HEK293 (cell line): ENCODE data around the gene ARIH1.
A peak's percentile ranks its signal among the peaks of the same experiment; 100 is the strongest.

Source experiments
- CTCF ChIA-PET: fragments of 350-600 bp; formaldehyde crosslinking; extraction: SDS; loops from one replicate; lab custom pipeline; 2021; ENCODE audit warnings: antibody characterized with exemption; lab: Yijun Ruan, JAX
- POLR2A ChIA-PET: fragments of 300-600 bp; formaldehyde crosslinking; extraction: SDS; loops from one replicate; lab custom pipeline; 2020; ENCODE audit warnings: antibody characterized with exemption, inconsistent platforms; lab: Yijun Ruan, JAX
- H3K27ac ChIP-seq: fragments of 200-500 bp; sonication (Bioruptor generic); 2 replicates; pipeline ENCODE4 v1.5.1; 2014; ENCODE audit warnings: low read depth, low read length, control low read depth, inconsistent platforms; ENCODE audit errors: extremely low read depth
- H3K36me3 ChIP-seq, 2 experiments: fragments of 200-500 bp in 1 of 2; sonication (Bioruptor generic) in 1 of 2; 1 replicate in 1 of 2; 2 replicates in 1 of 2; pipeline ENCODE4 v1.5.1; 2014 to 2017; ENCODE audit warnings: inconsistent platforms in 2 of 2, low read length in 2 of 2; ENCODE audit not compliant: control insufficient read depth in 2 of 2, insufficient read depth in 1 of 2
- H3K4me1 ChIP-seq: fragments of 200-500 bp; sonication (Bioruptor generic); 2 replicates; pipeline ENCODE4 v1.5.1; 2014; ENCODE audit warnings: mild to moderate bottlenecking, low read length, inconsistent platforms; ENCODE audit not compliant: control insufficient read depth, insufficient read depth
- H3K4me3 ChIP-seq: 2 replicates; pipeline ENCODE4 v1.5.1; 2011; ENCODE audit warnings: low read depth, mild to moderate bottlenecking, control low read depth, low read length, moderate library complexity
- H3K9me3 ChIP-seq: fragments of 200-500 bp; sonication (Bioruptor generic); 2 replicates; pipeline ENCODE4 v1.5.1; 2014; ENCODE audit warnings: low read depth, low read length, inconsistent platforms; ENCODE audit not compliant: control insufficient read depth, insufficient read depth
- EGR2 ChIP-seq: fragments of 450-650 bp; formaldehyde crosslinking; IDR thresholded peaks from 2 replicates; pipeline ENCODE4 v1.5.1; 2016; ENCODE audit warnings: low read depth, missing biosample characterization, missing genetic modification characterization
- FEZF1 ChIP-seq: fragments of 450-650 bp; formaldehyde crosslinking; IDR thresholded peaks from 2 replicates; pipeline ENCODE4 v1.5.1; 2016; ENCODE audit warnings: missing biosample characterization, missing genetic modification characterization
- GLI2 ChIP-seq: fragments of 450-650 bp; formaldehyde crosslinking; IDR thresholded peaks from 2 replicates; pipeline ENCODE4; 2017; ENCODE audit warnings: missing biosample characterization, missing genetic modification characterization, low read depth, borderline replicate concordance
- HOXA7 ChIP-seq: sonication (generic); formaldehyde crosslinking; IDR thresholded peaks from 2 replicates; pipeline ENCODE4 v1.8.1; 2022; ENCODE audit warnings: missing genetic modification reagents, borderline replicate concordance
- KLF17 ChIP-seq: fragments of 450-650 bp; formaldehyde crosslinking; IDR thresholded peaks from 2 replicates; pipeline ENCODE4 v1.5.1; 2016; ENCODE audit warnings: missing biosample characterization, missing genetic modification characterization
- MZF1 ChIP-seq: fragments of 450-650 bp; formaldehyde crosslinking; IDR thresholded peaks from 2 replicates; pipeline ENCODE4 v1.5.1; 2017; ENCODE audit warnings: missing biosample characterization, missing genetic modification characterization, borderline replicate concordance
- PATZ1 ChIP-seq: fragments of 450-650 bp; formaldehyde crosslinking; IDR thresholded peaks from 2 replicates; pipeline ENCODE4 v1.5.1; 2016; ENCODE audit warnings: missing biosample characterization, missing genetic modification characterization
- PRDM1 ChIP-seq: fragments of 450-650 bp; formaldehyde crosslinking; IDR thresholded peaks from 2 replicates; pipeline ENCODE4; 2016; ENCODE audit warnings: missing biosample characterization, missing genetic modification characterization
- RBAK ChIP-seq: fragments of 450-650 bp; formaldehyde crosslinking; IDR thresholded peaks from 2 replicates; pipeline ENCODE4 v1.5.1; 2016; ENCODE audit warnings: missing biosample characterization, missing genetic modification characterization
- SP2 ChIP-seq: fragments of 450-650 bp; formaldehyde crosslinking; IDR thresholded peaks from 2 replicates; pipeline ENCODE4 v1.5.1; 2016; ENCODE audit warnings: missing biosample characterization, missing genetic modification characterization
- WT1 ChIP-seq: fragments of 450-650 bp; formaldehyde crosslinking; IDR thresholded peaks from 2 replicates; pipeline ENCODE4 v1.5.1; 2016; ENCODE audit warnings: missing biosample characterization, missing genetic modification characterization
- ZBTB21 ChIP-seq: fragments of 450-650 bp; formaldehyde crosslinking; IDR thresholded peaks from 2 replicates; pipeline ENCODE4 v1.5.1; 2017; ENCODE audit warnings: missing biosample characterization, missing genetic modification characterization
- ZBTB44 ChIP-seq: fragments of 450-650 bp; IDR thresholded peaks from 2 replicates; pipeline ENCODE4 v1.5.1; 2018; ENCODE audit warnings: missing biosample characterization, mild to moderate bottlenecking, missing genetic modification characterization
- ZNF146 ChIP-seq: fragments of 450-650 bp; formaldehyde crosslinking; IDR thresholded peaks from 2 replicates; pipeline ENCODE4 v1.5.1; 2016; ENCODE audit warnings: missing biosample characterization, missing genetic modification characterization
- ZNF174 ChIP-seq: fragments of 450-650 bp; formaldehyde crosslinking; IDR thresholded peaks from 2 replicates; pipeline ENCODE4 v1.5.0; 2017; ENCODE audit warnings: missing biosample characterization, mild to moderate bottlenecking, missing genetic modification characterization
- ZNF18 ChIP-seq: fragments of 450-650 bp; formaldehyde crosslinking; IDR thresholded peaks from 2 replicates; pipeline ENCODE4 v1.5.1; 2016; ENCODE audit warnings: missing biosample characterization, missing genetic modification characterization
- ZNF23 ChIP-seq: fragments of 450-650 bp; formaldehyde crosslinking; IDR thresholded peaks from 2 replicates; pipeline ENCODE4 v1.5.1; 2016; ENCODE audit warnings: missing biosample characterization, missing genetic modification characterization, borderline replicate concordance
- ZNF311 ChIP-seq: fragments of 450-650 bp; formaldehyde crosslinking; IDR thresholded peaks from 2 replicates; pipeline ENCODE4 v1.5.1; 2017; ENCODE audit warnings: missing biosample characterization, missing genetic modification characterization, borderline replicate concordance
- ZNF394 ChIP-seq: fragments of 450-650 bp; formaldehyde crosslinking; IDR thresholded peaks from 2 replicates; pipeline ENCODE4 v1.5.1; 2016; ENCODE audit warnings: missing biosample characterization, missing genetic modification characterization, mild to moderate bottlenecking, moderate library complexity, borderline replicate concordance
- ZNF404 ChIP-seq: fragments of 450-650 bp; formaldehyde crosslinking; IDR thresholded peaks from 2 replicates; pipeline ENCODE4 v1.5.1; 2017; ENCODE audit warnings: missing biosample characterization, missing genetic modification characterization
- ZNF449 ChIP-seq: fragments of 450-650 bp; formaldehyde crosslinking; IDR thresholded peaks from 2 replicates; pipeline ENCODE4 v1.5.1; 2017; ENCODE audit warnings: missing biosample characterization, mild to moderate bottlenecking, missing genetic modification characterization, moderate library complexity
- ZNF600 ChIP-seq: fragments of 450-650 bp; formaldehyde crosslinking; IDR thresholded peaks from 2 replicates; pipeline ENCODE4 v1.5.1; 2016; ENCODE audit warnings: missing biosample characterization, missing genetic modification characterization
- ZNF707 ChIP-seq: fragments of 450-650 bp; formaldehyde crosslinking; IDR thresholded peaks from 2 replicates; pipeline ENCODE4 v1.5.1; 2016; ENCODE audit warnings: missing biosample characterization, missing genetic modification characterization
- ZNF776 ChIP-seq: fragments of 450-650 bp; formaldehyde crosslinking; IDR thresholded peaks from 2 replicates; pipeline ENCODE4 v1.5.0; 2017; ENCODE audit warnings: missing biosample characterization, missing genetic modification characterization, borderline replicate concordance
- ZNF837 ChIP-seq: fragments of 450-650 bp; formaldehyde crosslinking; IDR thresholded peaks from 2 replicates; pipeline ENCODE4 v1.5.1; 2016; ENCODE audit warnings: missing biosample characterization, missing genetic modification characterization
- ZSCAN5A ChIP-seq: fragments of 450-650 bp; formaldehyde crosslinking; IDR thresholded peaks from 2 replicates; pipeline ENCODE4 v1.5.1; 2016; ENCODE audit warnings: missing biosample characterization, missing genetic modification characterization
- ZXDB ChIP-seq: fragments of 450-650 bp; formaldehyde crosslinking; IDR thresholded peaks from 2 replicates; pipeline ENCODE4 v1.5.1; 2016; ENCODE audit warnings: missing biosample characterization, missing genetic modification characterization

ARIH1 gene

GRCh38 chr15:72473614-72474465 is at the start of gene ARIH1:
Gene ARIH1, plus strand, starts transcription at chr15:72474330. Its CDS starts 310 bp downstream, at chr15:72474640.
- ChIA-PET CTCF (interaction anchor here (0.5 to 1.6 kb wide), 12 partner anchors 10 to 295 kb away, joined by 3 to 4 read pairs (median 3); no protein-coding TSS in a partner anchor), POLR2A (interaction anchor here (0.7 to 1.5 kb wide), 6 partner anchors 10 to 212 kb away, joined by 3 to 7 read pairs (median 4); partner anchors contain the start of genes BBS4 and HIGD2B)
- Histone ChIP-seq H3K4me1 (peaks cover 6% of the 10 kb centered on the region), H3K9me3 (no peaks in the 10 kb centered on the region), H3K4me3 (peak within 1 kb of the TSS; percentile 66), H3K27ac (peak within 1 kb of the TSS; percentile 100), H3K36me3 (peaks cover 26 to 28% of the 10 kb centered on the region in 2 experiments)
- TF ChIP-seq ZNF776 (tag by site-specific recombination) (no peak), ZNF600 (tag by site-specific recombination) (peak; percentile 95), ZNF449 (peak; percentile 21), ZBTB44 (tag by site-specific recombination) (peak; percentile 49; the same call in 1 of the 2 replicates), ZNF18 (tag by site-specific recombination) (peak; percentile 70), WT1 (tag by site-specific recombination) (peak; percentile 76), ZNF23 (tag by site-specific recombination) (no peak), PRDM1 (tag by site-specific recombination) (no peak), MZF1 (tag by site-specific recombination) (peak; percentile 91), ZNF837 (tag by site-specific recombination) (no peak), KLF17 (tag by site-specific recombination) (peak; percentile 95), GLI2 (tag by site-specific recombination) (no peak; the same call in 1 of the 2 replicates), ZNF404 (tag by site-specific recombination) (no peak), RBAK (no peak), ZNF394 (tag by site-specific recombination) (peak; percentile 77), EGR2 (tag by site-specific recombination) (peak; percentile 56; the same call in 1 of the 2 replicates), PATZ1 (tag by site-specific recombination) (peak; percentile 84), ZNF311 (tag by site-specific recombination) (no peak), SP2 (peak; percentile 88), ZNF174 (no peak), HOXA7 (no peak), ZXDB (tag by site-specific recombination) (peak; percentile 100), ZNF146 (peak; percentile 35; the same call in 1 of the 2 replicates), ZNF707 (no peak), ZSCAN5A (tag by site-specific recombination) (peak; percentile 91; the same call in 1 of the 2 replicates), FEZF1 (tag by site-specific recombination) (peak; percentile 49), ZBTB21 (tag by site-specific recombination) (peak; percentile 98)
